GM21526 (cell line): ENCODE data around the gene OSBPL5.

ENCODE experiments used
- ATAC-seq: cut with Tn5 transposase; IDR thresholded peaks from one replicate; pipeline ENCODE4 v1.9.1; 2021; ENCODE audit warnings: moderate library complexity; ENCODE audit not compliant: unreplicated experiment, low FRiP score

OSBPL5 gene

GRCh38 chr11:3167143-3168119 lies 2.3 kb upstream of the OSBPL5 start:
- ATAC-seq, result no peak

- no peak for ATAC-seq
Observed at GRCh38 chr11:3166268-3167142, 1.4 kb upstream of the OSBPL5 start.

- no peak for ATAC-seq
Observed at GRCh38 chr11:3165916-3166267, 782 bp upstream of the OSBPL5 start.

- no peak for ATAC-seq
Observed at GRCh38 chr11:3164552-3165151, 458 bp downstream of the OSBPL5 start.

- no peak for ATAC-seq
Observed at GRCh38 chr11:3164138-3164551, 965 bp downstream of the OSBPL5 start.

- ATAC-seq, result no peak
Observed at GRCh38 chr11:3163241-3163981, 1.7 kb downstream of the OSBPL5 start.

GRCh38 chr11:3162410-3163240 lies 2.5 kb downstream of the OSBPL5 start:
- ATAC-seq, result no peak

- no peak for ATAC-seq
Observed at GRCh38 chr11:3161720-3162409, 3.2 kb downstream of the OSBPL5 start.

- no peak for ATAC-seq
Observed at GRCh38 chr11:3161309-3161708, 3.8 kb downstream of the OSBPL5 start.

- ATAC-seq, result no peak
Observed at GRCh38 chr11:3160252-3161031, 4.7 kb downstream of the OSBPL5 start.

- ATAC-seq, result no peak
Observed at GRCh38 chr11:3159296-3160190, 5.6 kb downstream of the OSBPL5 start.

GRCh38 chr11:3158821-3159220 lies 6.3 kb downstream of the OSBPL5 start:
- ATAC-seq, result no peak

GRCh38 chr11:3158131-3158591 lies 6.9 kb downstream of the OSBPL5 start:
- no peak for ATAC-seq

- no peak for ATAC-seq
Observed at GRCh38 chr11:3157381-3158130, 7.6 kb downstream of the OSBPL5 start.

- ATAC-seq, result no peak
Observed at GRCh38 chr11:3156661-3157311, 8.3 kb downstream of the OSBPL5 start.

GRCh38 chr11:3156282-3156660 lies 8.8 kb downstream of the OSBPL5 start:
- no peak for ATAC-seq
